Bronchial epithelial cell (primary cell): Measurements from ENCODE around the gene TRAF3IP1. TPM values are rescaled to one million over a fixed set of nuclear protein-coding genes. Genes with fewer than 3 reads are reported as not detected.

ENCODE experiments used
- DNase-seq: peaks from one replicate; pipeline ENCODE4 v3.0.0-alpha.2; 2010; ENCODE audit warnings: low read depth
- FAIRE-seq: peaks from 2 replicates; lab custom pipeline; 2011; peaks lifted over from hg19 to GRCh38; lab: Jason Lieb, UNC
- H3K27me3 ChIP-seq: 2 replicates; pipeline ENCODE4 v1.5.1; 2011; ENCODE audit warnings: low read length; ENCODE audit not compliant: control insufficient read depth, insufficient read depth
- H3K36me3 ChIP-seq: 2 replicates; pipeline ENCODE4 v1.5.1; 2011; ENCODE audit warnings: low read length; ENCODE audit not compliant: control insufficient read depth, insufficient read depth
- H3K4me3 ChIP-seq: 2 replicates; pipeline ENCODE4 v1.5.1; 2011; ENCODE audit warnings: mild to moderate bottlenecking, low read depth, low read length, control low read depth
- CTCF ChIP-seq: IDR thresholded peaks from 2 replicates; pipeline ENCODE4 v1.5.1; 2011; ENCODE audit warnings: mild to moderate bottlenecking, moderate library complexity, low read length, control low read depth, inconsistent platforms; ENCODE audit not compliant: insufficient read depth, severe bottlenecking
- total RNA-seq: library from RNA; depleted of rRNA; stranded (reverse); fragments of >200 nt; gene quantifications from 2 replicates; pipeline ENCODE4 v1.2.1, GENCODE V29; 2014

The TRAF3IP1 gene
- total RNA-seq, 1 donor from 2014 or later = 9.2 TPM

GRCh38 chr2:238421695-238422035 lies 101.3 kb downstream of the TRAF3IP1 start:
- FAIRE-seq (no peak), DNase-seq (no peak)
- no peak for TF ChIP-seq CTCF
- no peaks in the 10 kb centered on the region for H3K27me3 ChIP-seq
- no peaks in the 10 kb centered on the region for H3K36me3 ChIP-seq
- no peak overlapping the region for H3K4me3 ChIP-seq

- DNase-seq (no peak), FAIRE-seq (no peak)
- H3K4me3 ChIP-seq = no peak overlapping the region
- no peaks in the 10 kb centered on the region for H3K36me3 ChIP-seq
- TF ChIP-seq CTCF = no peak
- no peaks in the 10 kb centered on the region for H3K27me3 ChIP-seq
Observed at GRCh38 chr2:238422285-238422684, 102.0 kb downstream of the TRAF3IP1 start.

- Histone ChIP-seq H3K27me3 (no peaks in the 10 kb centered on the region), H3K4me3 (no peak overlapping the region), H3K36me3 (no peaks in the 10 kb centered on the region)
- DNase-seq = no peak
- FAIRE-seq = no peak
- no peak for TF ChIP-seq CTCF
Observed at GRCh38 chr2:238422940-238423339, 102.6 kb downstream of the TRAF3IP1 start.

GRCh38 chr2:238423561-238424312 lies 103.4 kb downstream of the TRAF3IP1 start:
- Histone ChIP-seq H3K4me3 (no peak overlapping the region), H3K27me3 (no peaks in the 10 kb centered on the region), H3K36me3 (no peaks in the 10 kb centered on the region)
- no peak for TF ChIP-seq CTCF
- DNase-seq (no peak), FAIRE-seq (no peak)

GRCh38 chr2:238424313-238424700 lies 104.0 kb downstream of the TRAF3IP1 start:
- H3K36me3 ChIP-seq = no peaks in the 10 kb centered on the region
- no peak for TF ChIP-seq CTCF
- no peak overlapping the region for H3K4me3 ChIP-seq
- DNase-seq (no peak), FAIRE-seq (no peak)
- no peaks in the 10 kb centered on the region for H3K27me3 ChIP-seq

- Histone ChIP-seq H3K36me3 (peaks cover 2% of the 10 kb centered on the region), H3K27me3 (no peaks in the 10 kb centered on the region), H3K4me3 (no peak overlapping the region)
- DNase-seq (no peak), FAIRE-seq (no peak)
- no peak for TF ChIP-seq CTCF
Observed at GRCh38 chr2:238425505-238425978, 105.2 kb downstream of the TRAF3IP1 start.
